Ovary (tissue), 9 donors: ENCODE data around the gene GTPBP6. TPM values are rescaled to one million over a fixed set of nuclear protein-coding genes. Genes with fewer than 3 reads are reported as not detected.
A peak's percentile ranks its signal among the peaks of the same experiment; 100 is the strongest.

Source experiments
- DNase-seq, 5 donors: peaks; one replicate each; pipeline ENCODE4 v3.0.0-alpha.2; 2019 to 2020
- H3K27ac ChIP-seq, 2 donors: fragments of 200-600 bp; one replicate each; pipeline versions ENCODE4 v1.5.1 to v1.8.0; 2019 to 2022
- H3K27me3 ChIP-seq: fragments of 200-600 bp; one replicate; pipeline ENCODE4 v1.8.0; 2022
- H3K36me3 ChIP-seq: fragments of 200-600 bp; sonication (generic); one replicate; pipeline ENCODE4 v1.5.1; 2019
- H3K4me1 ChIP-seq: one replicate; pipeline ENCODE4 v1.8.1; 2013; ENCODE audit warnings: mild to moderate bottlenecking, moderate library complexity; ENCODE audit not compliant: insufficient read depth
- H3K4me3 ChIP-seq: fragments of 200-600 bp; sonication (generic); one replicate; pipeline ENCODE4 v1.5.1; 2017
- H3K9me3 ChIP-seq, 2 donors: fragments of 200-600 bp in 1 of 2; sonication (generic) in 1 of 2; one replicate each; pipeline versions ENCODE4 v1.5.1 to v1.8.1; 2013 to 2019; ENCODE audit warnings: mild to moderate bottlenecking in 1 of 2, moderate library complexity in 1 of 2
- EP300 ChIP-seq: sonication (generic); formaldehyde crosslinking; IDR thresholded peaks from one replicate; pipeline ENCODE4 v1.6.1; 2017; ENCODE audit warnings: antibody characterized with exemption
- POLR2A ChIP-seq: fragments of 450-650 bp; IDR thresholded peaks from one replicate; pipeline ENCODE4 v1.6.1; 2017; ENCODE audit warnings: antibody characterized with exemption, mild to moderate bottlenecking, moderate library complexity
- WGBS, 3 donors: extraction: QIAGEN DNeasy Blood & Tissue Kit in 1 of 3; methylation state at CpG; one replicate each; pipeline versions ENCODE4 v1.1.5 to v1.1.7; 2013 to 2017; 5-methylcytosine and 5-hydroxymethylcytosine counted together
- intact Hi-C, 4 donors: fragments of 100-400 bp; cut with DNase I; formaldehyde crosslinking; loops; one replicate each; pipeline versions ENCODE4 v1.11.0 to v1.15.1; 2022 to 2023
- polyA plus RNA-seq, 2 donors: library from polyadenylated mRNA; stranded (reverse); fragments of 200-250 nt in 1 of 2; fragments of 350-450 nt in 1 of 2; fragmentation: Illumina TruSeq in 1 of 2; extraction: RNeasy Lipid Tissue Mini Kit (QIAGEN cat#74804) in 1 of 2; gene quantifications; one replicate each; pipeline ENCODE4 v1.2.3, GENCODE V29; 2013 to 2014
- total RNA-seq, 7 donors: library from RNA; depleted of rRNA in 2 of 7; stranded (reverse); fragments of >200 nt in 2 of 7; fragmentation: NEBNext Ultra II Directional in 3 of 7; extraction: Animal tissue kit (Norgen Biotek cat#: 25700) in 3 of 7; gene quantifications; one replicate each; pipeline versions ENCODE4 v1.1.0 to v1.2.4, GENCODE V29; 2016 to 2023
- TF ChIP-seq, protein P1 (sequence below), 3 donors: fragments of 450-650 bp in 2 of 3; fragments of 200-600 bp in 1 of 3; IDR thresholded peaks; one replicate each; pipeline versions ENCODE4 v1.5.1 to v1.8.0; 2016 to 2022; ENCODE audit warnings: antibody characterized with exemption in 3 of 3, mild to moderate bottlenecking in 1 of 3
- donor health status: DM: no; HTN: no; CAD: no; lungs with moderate emphysema.
- donor health status: DM: no; HTN: no; CAD: no.
- donor health status: Bipolar disorder and iron deficiency.
- donor health status: DM: yes; HTN: yes; CAD: no.
- donor health status: DM: no; HTN: no; CAD: no.
- donor health status: DM: yes; HTN: yes; CAD: no.

Gene GTPBP6
- total and polyA plus RNA-seq, 9 donors: 7.1 to 69.0 (median 47.8) TPM

DNA sequence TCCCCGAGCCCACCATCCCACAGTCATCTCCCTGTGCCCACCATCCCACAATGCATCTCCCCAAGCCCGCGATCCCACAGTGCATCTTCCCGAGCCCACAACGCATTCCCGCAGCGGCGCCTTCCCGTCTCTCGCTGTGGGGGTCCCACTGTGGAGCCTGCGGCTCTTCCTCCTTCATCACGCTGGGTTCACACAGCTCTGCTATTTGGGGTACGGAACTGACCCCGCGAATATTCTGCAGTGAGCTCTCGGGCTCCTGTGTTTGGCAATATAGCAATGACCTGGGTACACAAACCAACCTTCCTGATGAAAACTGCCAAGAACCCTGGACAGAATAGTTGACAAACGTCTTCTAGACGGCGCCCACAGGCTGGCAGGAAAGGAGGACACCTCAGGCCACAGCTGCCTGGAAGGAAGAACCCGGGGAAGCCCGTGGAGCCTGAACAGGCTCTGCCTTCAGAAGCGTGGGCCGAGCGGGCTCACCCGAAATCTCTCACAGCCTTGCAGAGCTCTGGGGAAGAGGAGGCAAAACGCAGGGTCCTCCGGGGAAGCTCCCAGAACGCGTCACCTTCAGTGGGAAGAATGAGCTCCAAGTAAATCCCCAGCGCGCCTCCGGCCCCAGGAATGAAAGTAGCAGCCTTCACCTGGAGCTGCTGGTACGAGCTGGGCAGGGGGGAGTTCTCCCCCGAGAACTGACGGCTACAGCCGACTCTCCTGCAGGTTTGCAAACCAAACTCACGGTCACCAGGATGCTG is 45.2 kb upstream of the GTPBP6 start:
- TF ChIP-seq POLR2A (no peak), EP300 (no peak)
- TF ChIP-seq, protein P1, sequence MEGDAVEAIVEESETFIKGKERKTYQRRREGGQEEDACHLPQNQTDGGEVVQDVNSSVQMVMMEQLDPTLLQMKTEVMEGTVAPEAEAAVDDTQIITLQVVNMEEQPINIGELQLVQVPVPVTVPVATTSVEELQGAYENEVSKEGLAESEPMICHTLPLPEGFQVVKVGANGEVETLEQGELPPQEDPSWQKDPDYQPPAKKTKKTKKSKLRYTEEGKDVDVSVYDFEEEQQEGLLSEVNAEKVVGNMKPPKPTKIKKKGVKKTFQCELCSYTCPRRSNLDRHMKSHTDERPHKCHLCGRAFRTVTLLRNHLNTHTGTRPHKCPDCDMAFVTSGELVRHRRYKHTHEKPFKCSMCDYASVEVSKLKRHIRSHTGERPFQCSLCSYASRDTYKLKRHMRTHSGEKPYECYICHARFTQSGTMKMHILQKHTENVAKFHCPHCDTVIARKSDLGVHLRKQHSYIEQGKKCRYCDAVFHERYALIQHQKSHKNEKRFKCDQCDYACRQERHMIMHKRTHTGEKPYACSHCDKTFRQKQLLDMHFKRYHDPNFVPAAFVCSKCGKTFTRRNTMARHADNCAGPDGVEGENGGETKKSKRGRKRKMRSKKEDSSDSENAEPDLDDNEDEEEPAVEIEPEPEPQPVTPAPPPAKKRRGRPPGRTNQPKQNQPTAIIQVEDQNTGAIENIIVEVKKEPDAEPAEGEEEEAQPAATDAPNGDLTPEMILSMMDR (IDR thresholded peaks at IDR 0.05): no peak
- 92 to 97% (median 96%) methylated on average over 37 of the region's 37 CpGs for WGBS, 3 donors
- H3K4me1 ChIP-seq: no peaks in the 10 kb centered on the region

DNA sequence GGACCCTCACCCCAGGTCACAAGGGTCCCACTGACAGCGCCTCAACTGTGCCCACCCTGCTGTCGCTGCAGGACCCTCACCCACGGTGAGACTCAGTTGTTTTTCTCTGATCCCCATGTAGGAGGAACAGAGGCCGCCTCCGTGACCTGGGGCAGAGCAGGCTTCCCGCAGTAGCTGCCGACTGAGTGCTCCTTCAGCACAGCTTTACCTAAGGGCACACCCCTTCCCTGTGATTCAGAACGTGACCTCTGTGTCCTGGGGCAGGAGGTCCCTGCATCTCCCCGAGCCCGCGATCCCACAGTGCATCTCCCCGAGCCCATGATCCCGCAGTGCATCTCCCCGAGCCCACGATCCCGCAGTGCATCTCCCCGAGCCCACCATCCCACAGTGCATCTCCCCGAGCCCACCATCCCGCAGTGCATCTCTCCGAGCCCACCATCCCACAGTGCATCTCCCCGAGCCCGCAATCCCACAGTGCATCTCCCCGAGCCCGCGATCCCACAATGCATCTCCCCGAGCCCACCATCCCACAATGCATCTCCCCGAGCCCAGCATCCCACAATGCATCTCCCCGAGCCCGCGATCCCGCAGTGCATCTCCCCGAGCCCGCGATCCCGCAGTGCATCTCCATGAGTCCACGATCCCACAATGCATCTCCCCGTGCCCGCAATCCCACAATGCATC is 44.5 kb upstream of the GTPBP6 start:
- peak in 1 of 5 donors; percentile 12 for DNase-seq
- 81 to 85% (median 83%) methylated on average over 38 of the region's 38 CpGs for WGBS, 3 donors
- no peak overlapping the region for H3K27ac ChIP-seq
- intact Hi-C loops: no loop called here
- TF ChIP-seq POLR2A: no peak
- TF ChIP-seq EP300: no peak
- TF ChIP-seq, protein P1 (IDR thresholded peaks at IDR 0.05): no peak
- peaks cover 0 to 8% of the 10 kb centered on the region in 2 donors for H3K9me3 ChIP-seq
- H3K4me1 ChIP-seq: no peaks in the 10 kb centered on the region
- peaks cover 4% of the 10 kb centered on the region for H3K36me3 ChIP-seq
- H3K27me3 ChIP-seq: no peaks in the 10 kb centered on the region
- no peak overlapping the region for H3K4me3 ChIP-seq

More for the DNA sequence above, 45.2 kb upstream of the GTPBP6 start:
- intact Hi-C loops: no loop called here
- Histone ChIP-seq H3K27me3 (no peaks in the 10 kb centered on the region), H3K36me3 (peaks cover 4% of the 10 kb centered on the region), H3K9me3 (peaks cover 0 to 8% of the 10 kb centered on the region in 2 donors), H3K27ac (no peak overlapping the region), H3K4me3 (no peak overlapping the region)
- peak in 1 of 5 donors; percentile 19 for DNase-seq

DNA sequence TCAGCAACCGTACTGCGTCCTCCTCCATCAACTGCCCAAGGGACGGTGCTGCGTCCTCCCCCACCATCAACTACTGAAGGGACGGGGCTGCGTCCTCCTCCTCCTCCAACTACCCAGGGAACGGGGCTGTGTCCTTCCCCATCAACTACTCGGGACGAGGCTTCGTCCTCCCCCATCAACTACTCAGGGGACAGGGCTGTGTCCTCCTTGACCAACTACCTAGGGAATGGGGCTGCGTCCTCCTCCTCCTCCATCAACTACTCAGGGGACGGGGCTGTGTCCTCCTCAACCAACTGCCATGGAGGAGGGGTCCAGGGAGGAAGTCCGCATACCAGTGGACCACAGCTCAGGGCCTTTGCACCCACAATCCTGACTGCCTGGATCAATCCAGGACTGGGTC is 43.8 kb upstream of the GTPBP6 start:
- peaks cover 4% of the 10 kb centered on the region for H3K36me3 ChIP-seq
- H3K4me3 ChIP-seq: no peak overlapping the region
- TF ChIP-seq EP300 (no peak), POLR2A (no peak)
- TF ChIP-seq, protein P1 (IDR thresholded peaks at IDR 0.05): no peak
- H3K4me1 ChIP-seq: no peaks in the 10 kb centered on the region
- no peaks in the 10 kb centered on the region for H3K27me3 ChIP-seq
- WGBS, 3 donors: 94 to 99% (median 97%) methylated on average over 13 of the region's 13 CpGs
- intact Hi-C loops: no loop called here
- peak in 1 of 5 donors; percentile 14 for DNase-seq
- peaks cover 0 to 8% of the 10 kb centered on the region in 2 donors for H3K9me3 ChIP-seq
- H3K27ac ChIP-seq: no peak overlapping the region

DNA sequence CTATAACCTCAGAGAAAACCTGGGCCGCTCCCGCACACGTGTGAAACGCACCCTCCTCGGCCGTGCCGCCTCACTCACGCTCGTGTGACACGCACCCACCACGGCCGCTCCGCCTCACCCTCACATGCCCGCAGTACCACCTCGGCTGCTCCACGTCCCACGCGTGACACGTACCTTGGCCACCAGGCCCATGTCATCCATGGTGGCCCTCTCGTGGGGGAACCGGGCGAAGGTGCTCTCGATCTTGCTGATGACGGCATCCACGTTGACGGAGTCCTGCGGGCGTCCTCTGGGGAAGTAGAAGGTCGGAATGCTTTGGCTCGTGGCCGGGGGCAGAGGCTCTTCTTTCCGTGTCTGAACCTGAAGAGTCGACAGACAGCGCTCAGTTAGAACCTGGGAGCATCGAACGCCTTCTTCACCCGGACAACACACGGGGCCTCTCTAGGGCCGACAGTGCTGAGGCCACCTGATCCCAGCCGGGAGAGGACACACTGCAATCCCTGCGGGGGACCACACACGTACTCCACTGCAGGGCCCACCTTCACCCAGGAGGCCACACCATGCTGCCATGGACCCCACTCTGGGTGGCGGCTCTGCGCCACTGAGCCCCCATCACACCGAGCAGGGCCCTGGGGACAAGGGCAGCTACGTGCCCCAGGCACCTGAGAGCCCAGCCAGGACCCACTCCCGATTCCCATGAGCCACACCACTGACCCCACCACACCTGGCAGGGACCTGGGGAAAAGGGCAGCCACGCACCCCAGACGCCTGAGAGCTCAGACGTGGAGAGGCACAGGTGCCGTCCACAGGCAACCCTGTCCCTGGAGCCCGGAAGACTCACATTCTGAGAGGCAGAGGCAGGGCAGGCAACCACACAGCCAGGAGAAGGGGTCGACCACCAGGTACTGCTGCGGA is 42.9 kb upstream of the GTPBP6 start:
- H3K36me3 ChIP-seq: peaks cover 4% of the 10 kb centered on the region
- H3K9me3 ChIP-seq: peaks cover 0 to 8% of the 10 kb centered on the region in 2 donors
- H3K4me1 ChIP-seq: no peaks in the 10 kb centered on the region
- no peak for DNase-seq
- TF ChIP-seq POLR2A (no peak), EP300 (no peak)
- TF ChIP-seq, protein P1 (IDR thresholded peaks at IDR 0.05): no peak
- H3K27ac ChIP-seq: no peak overlapping the region
- H3K27me3 ChIP-seq: no peaks in the 10 kb centered on the region
- WGBS, 3 donors: 97 to 98% (median 97%) methylated on average over 51 to 54 of the region's 54 CpGs
- intact Hi-C loops: no loop called here
- H3K4me3 ChIP-seq: no peak overlapping the region
